Keratinocyte (primary cell): ENCODE data around the gene PES1. TPM values are rescaled to one million over a fixed set of nuclear protein-coding genes. Genes with fewer than 3 reads are reported as not detected.
"Not testable (repeated sequence)": the region's sequence is repeated elsewhere in the genome, so short reads cannot be mapped to it uniquely, and the experiment has no call there.

Experiments
- DNase-seq: peaks from one replicate; pipeline ENCODE4 v3.0.0-alpha.2; 2011; ENCODE audit warnings: low read depth, missing footprints, low spot score
- FAIRE-seq: peaks from 2 replicates; lab custom pipeline; 2011; peaks lifted over from hg19 to GRCh38; lab: Jason Lieb, UNC
- H2AFZ ChIP-seq: 2 replicates; pipeline ENCODE4 v1.6.0; 2012; ENCODE audit warnings: low read length, control low read depth, inconsistent platforms; ENCODE audit not compliant: control insufficient read depth
- H3K27ac ChIP-seq: 2 replicates; pipeline ENCODE4 v1.5.1; 2011; ENCODE audit warnings: low read length; ENCODE audit not compliant: control insufficient read depth, insufficient read depth
- H3K27me3 ChIP-seq: 3 replicates; pipeline ENCODE4 v1.6.0; 2011; ENCODE audit warnings: low read length; ENCODE audit not compliant: control insufficient read depth, insufficient read depth; ENCODE audit errors: extremely low read depth
- H3K36me3 ChIP-seq, 2 experiments: 2 replicates in 1 of 2; 3 replicates in 1 of 2; pipeline ENCODE4 v1.5.1; 2011; ENCODE audit warnings: low read length in 2 of 2, mild to moderate bottlenecking in 1 of 2; ENCODE audit not compliant: control insufficient read depth in 2 of 2, insufficient read depth in 2 of 2; ENCODE audit errors: extremely low read depth in 1 of 2
- H3K4me1 ChIP-seq: 3 replicates; pipeline ENCODE4 v1.5.1; 2011; ENCODE audit warnings: low read length; ENCODE audit not compliant: control insufficient read depth, insufficient read depth; ENCODE audit errors: extremely low read depth
- H3K4me2 ChIP-seq: 3 replicates; pipeline ENCODE4 v1.6.0; 2011; ENCODE audit warnings: low read depth, low read length; ENCODE audit not compliant: control insufficient read depth, insufficient read depth; ENCODE audit errors: extremely low read depth
- H3K4me3 ChIP-seq, 3 experiments: fragments of 200-600 bp in 1 of 3; sonication (generic) in 1 of 3; 2 replicates in 2 of 3; 3 replicates in 1 of 3; pipeline ENCODE4 v1.5.1; 2011 to 2016; ENCODE audit warnings: low read length in 3 of 3, mild to moderate bottlenecking in 3 of 3, control low read depth in 2 of 3, inconsistent platforms in 1 of 3, low read depth in 1 of 3, mixed read lengths in 1 of 3, mixed run types in 1 of 3, moderate library complexity in 1 of 3; ENCODE audit not compliant: control insufficient read depth in 2 of 3, insufficient read depth in 2 of 3; ENCODE audit errors: extremely low read depth in 1 of 3
- H3K79me2 ChIP-seq: 2 replicates; pipeline ENCODE4 v1.6.0; 2012; ENCODE audit warnings: low read length; ENCODE audit not compliant: control insufficient read depth, insufficient read depth
- H3K9ac ChIP-seq: 3 replicates; pipeline ENCODE4 v1.6.0; 2011; ENCODE audit warnings: low read length; ENCODE audit not compliant: control insufficient read depth, insufficient read depth; ENCODE audit errors: extremely low read depth
- H3K9me1 ChIP-seq: 3 replicates; pipeline ENCODE4 v1.6.0; 2011; ENCODE audit warnings: low read length; ENCODE audit not compliant: control insufficient read depth, insufficient read depth; ENCODE audit errors: extremely low read depth
- H3K9me3 ChIP-seq: 2 replicates; pipeline ENCODE4 v1.5.1; 2012; ENCODE audit warnings: low read depth, low read length; ENCODE audit not compliant: control insufficient read depth
- H4K20me1 ChIP-seq: 3 replicates; pipeline ENCODE4 v1.6.0; 2011; ENCODE audit warnings: low read length; ENCODE audit not compliant: control insufficient read depth, insufficient read depth; ENCODE audit errors: extremely low read depth
- CTCF ChIP-seq, 3 experiments: IDR thresholded peaks in 1 of 3; conservative IDR thresholded peaks in 1 of 3; optimal IDR thresholded peaks in 1 of 3; 2 replicates in 2 of 3; 3 replicates in 1 of 3; pipeline versions ENCODE3 to v1.5.1; 2011; ENCODE audit warnings: low read length in 3 of 3, mild to moderate bottlenecking in 3 of 3, moderate library complexity in 2 of 3, control low read depth in 1 of 3, inconsistent platforms in 1 of 3; ENCODE audit not compliant: insufficient read depth in 2 of 3; ENCODE audit errors: extremely low read depth in 1 of 3
- EZH2 ChIP-seq: IDR thresholded peaks from one replicate; pipeline ENCODE4 v1.6.1; 2012; ENCODE audit warnings: inconsistent platforms, mild to moderate bottlenecking, low read length, moderate library complexity
- dilution Hi-C: fragments of 300-500 bp; cut with MboI; formaldehyde crosslinking; loops from one replicate; pipeline ENCODE4 v1.7.0; 2020; ENCODE audit warnings: low sequenced_read_pairs; ENCODE audit not compliant: extremely low pct_ligation_motif_present
- polyA plus RNA-seq, 5 experiments: library from polyadenylated mRNA; depleted of rRNA in 3 of 5; stranded (reverse) in 3 of 5; stranded (forward) in 1 of 5; unstranded in 1 of 5; fragments of >200 nt; gene quantifications; 1 replicate in 1 of 5; 2 replicates in 3 of 5; 3 replicates in 1 of 5; pipeline versions ENCODE4 v1.2.1 to v1.2.3, GENCODE V29; 2011 to 2012; ENCODE audit warnings: missing spikeins in 2 of 5, low read depth in 1 of 5, low replicate concordance in 1 of 5

The PES1 gene
- polyA plus RNA-seq, 1 donor (not counting 4 experiments of a cell fraction or from before 2014, with no cell fraction given) = 116 TPM

GRCh38 chr22:30553971-30554370, 37.7 kb downstream of the PES1 start:
- FAIRE-seq = no peak

GRCh38 chr22:30552719-30553118, 39.0 kb downstream of the PES1 start:
- dilution Hi-C loops = no loop called here
- FAIRE-seq = no peak
- H3K4me1 ChIP-seq = no peaks in the 10 kb centered on the region

More at GRCh38 chr22:30553971-30554370, 37.7 kb downstream of the PES1 start:
- Histone ChIP-seq H3K36me3 (no peaks in the 10 kb centered on the region), H3K79me2 (no peaks in the 10 kb centered on the region), H3K4me2 (no peak overlapping the region), H3K4me3 (no peak overlapping the region), H3K27me3 (no peaks in the 10 kb centered on the region), H3K27ac (no peak overlapping the region), H3K9me3 (no peaks in the 10 kb centered on the region), H4K20me1 (no peaks in the 10 kb centered on the region), H3K9ac (no peak overlapping the region), H3K9me1 (no peaks in the 10 kb centered on the region), H2AFZ (no peak overlapping the region), H3K4me1 (no peaks in the 10 kb centered on the region)
- no peak for DNase-seq
- dilution Hi-C loops = no loop called here
- no peak for TF ChIP-seq CTCF (optimal IDR thresholded peaks at IDR 0.05 in 1 of 3, IDR thresholded peaks at IDR 0.05 in 1 of 3, conservative IDR thresholded peaks at IDR 0.05 in 1 of 3; ENCODE audit: extremely low read depth in 1 of 3, insufficient read depth in 2 of 3, low read length in 3 of 3)
- no peak for TF ChIP-seq EZH2

GRCh38 chr22:30551813-30552212, 39.9 kb downstream of the PES1 start:
- FAIRE-seq, H3K4me2 ChIP-seq, H3K4me1 ChIP-seq, H4K20me1 ChIP-seq, H3K36me3 ChIP-seq, H3K4me3 ChIP-seq, H3K79me2 ChIP-seq, H2AFZ ChIP-seq, DNase-seq, H3K9me3 ChIP-seq, H3K9me1 ChIP-seq, H3K27me3 ChIP-seq, H3K27ac ChIP-seq, dilution Hi-C loops, H3K9ac ChIP-seq: not testable (repeated sequence)

More at GRCh38 chr22:30552719-30553118, 39.0 kb downstream of the PES1 start:
- TF ChIP-seq EZH2 (no peak), CTCF (optimal IDR thresholded peaks at IDR 0.05 in 1 of 3, IDR thresholded peaks at IDR 0.05 in 1 of 3, conservative IDR thresholded peaks at IDR 0.05 in 1 of 3; ENCODE audit: extremely low read depth in 1 of 3, insufficient read depth in 2 of 3, low read length in 3 of 3) (no peak)
- H3K27me3 ChIP-seq = no peaks in the 10 kb centered on the region
- H3K79me2 ChIP-seq = no peaks in the 10 kb centered on the region
- H3K4me3 ChIP-seq = no peak overlapping the region
- DNase-seq = no peak
- H2AFZ ChIP-seq = no peak overlapping the region
- H3K9ac ChIP-seq = no peak overlapping the region
- no peaks in the 10 kb centered on the region for H3K9me1 ChIP-seq
- no peaks in the 10 kb centered on the region for H3K36me3 ChIP-seq
- H3K27ac ChIP-seq = no peak overlapping the region
- no peaks in the 10 kb centered on the region for H4K20me1 ChIP-seq
- H3K4me2 ChIP-seq = no peak overlapping the region
- H3K9me3 ChIP-seq = no peaks in the 10 kb centered on the region
